Fibroblast of the aortic adventitia (primary cell): ENCODE data around the gene ATP8B3. TPM values are rescaled to one million over a fixed set of nuclear protein-coding genes. Genes with fewer than 3 reads are reported as not detected.

Experiments used
- DNase-seq: peaks from one replicate; pipeline ENCODE4 v3.0.0-alpha.2; 2010; ENCODE audit warnings: low read depth
- H3K4me3 ChIP-seq: 2 replicates; pipeline ENCODE4 v1.5.1; 2011; ENCODE audit warnings: low read depth, mild to moderate bottlenecking, control low read depth, low read length, moderate library complexity
- CTCF ChIP-seq: IDR thresholded peaks from 2 replicates; pipeline ENCODE4 v1.5.1; 2011; ENCODE audit warnings: mild to moderate bottlenecking, low read length, control low read depth, inconsistent platforms; ENCODE audit not compliant: insufficient read depth
- total RNA-seq: library from RNA; depleted of rRNA; stranded (reverse); fragments of >200 nt; gene quantifications from 2 replicates; pipeline ENCODE4 v1.2.3, GENCODE V29; 2012; ENCODE audit warnings: low replicate concordance

The ATP8B3 gene
- total RNA-seq, 1 donor, result 3.3 TPM

GRCh38 chr19:1773184-1773583 is 38.9 kb downstream of the ATP8B3 start:
- no peak for TF ChIP-seq CTCF
- no peak for DNase-seq

GRCh38 chr19:1770866-1771576 is 41.1 kb downstream of the ATP8B3 start:
- no peak for DNase-seq
- TF ChIP-seq CTCF, result no peak
- H3K4me3 ChIP-seq, result no peak overlapping the region

More at GRCh38 chr19:1773184-1773583, 38.9 kb downstream of the ATP8B3 start:
- no peak overlapping the region for H3K4me3 ChIP-seq

GRCh38 chr19:1769645-1769985 is 42.5 kb downstream of the ATP8B3 start:
- TF ChIP-seq CTCF, result no peak
- no peak overlapping the region for H3K4me3 ChIP-seq
- DNase-seq, result no peak

GRCh38 chr19:1768918-1769644 is 43.0 kb downstream of the ATP8B3 start:
- H3K4me3 ChIP-seq, result no peak overlapping the region
- no peak for DNase-seq
- no peak for TF ChIP-seq CTCF

- no peak for DNase-seq
- TF ChIP-seq CTCF, result peak; percentile 38
- no peak overlapping the region for H3K4me3 ChIP-seq
Measured at GRCh38 chr19:1768248-1768647, 43.8 kb downstream of the ATP8B3 start.

GRCh38 chr19:1767464-1767933 is 44.6 kb downstream of the ATP8B3 start:
- H3K4me3 ChIP-seq, result no peak overlapping the region
- peak; percentile 92 for TF ChIP-seq CTCF
- DNase-seq, result no peak
